Body of pancreas (tissue), 4 donors: ENCODE results near the gene NOC2L. TPM values are rescaled to one million over a fixed set of nuclear protein-coding genes. Genes with fewer than 3 reads are reported as not detected.

Experiments
- ATAC-seq: fragments of 150-250 bp; one replicate; pipeline ENCODE4 v1.9.1; 2016
- DNase-seq, 4 donors: peaks; one replicate each; pipeline ENCODE4 v3.0.0-alpha.2; 2019
- H3K27ac ChIP-seq, 4 donors: fragments of 200-600 bp; sonication (generic); 1 replicate in 3 of 4; 2 replicates in 1 of 4; pipeline versions ENCODE4 v1.5.1 to v1.6.1; 2016 to 2019; ENCODE audit warnings: mild to moderate bottlenecking in 1 of 4, mixed read lengths in 1 of 4, moderate library complexity in 1 of 4
- H3K27me3 ChIP-seq, 2 donors: fragments of 200-600 bp; sonication (generic); one replicate each; pipeline ENCODE4 v1.6.0; 2016; ENCODE audit warnings: mild to moderate bottlenecking in 1 of 2
- H3K36me3 ChIP-seq, 2 donors: fragments of 200-600 bp; sonication (generic); replicated peaks in 1 of 2; 2 replicates each; pipeline ENCODE4 v1.5.1; 2016; ENCODE audit warnings: low read depth in 2 of 2; ENCODE audit not compliant: insufficient read depth in 1 of 2
- H3K4me1 ChIP-seq: fragments of 200-600 bp; sonication (generic); one replicate; pipeline ENCODE4 v1.6.0; 2016
- H3K4me3 ChIP-seq, 2 donors: fragments of 200-600 bp; sonication (generic); 1 replicate in 1 of 2; 2 replicates in 1 of 2; pipeline ENCODE4 v1.5.1; 2016 to 2019
- H3K9me3 ChIP-seq, 3 donors: fragments of 200-600 bp; sonication (generic); 1 replicate in 2 of 3; 2 replicates in 1 of 3; pipeline ENCODE4 v1.5.1; 2016
- CTCF ChIP-seq, 7 experiments: fragments of 450-650 bp in 4 of 7; fragments of 200-600 bp in 3 of 7; sonication (generic) in 3 of 7; IDR thresholded peaks; one replicate each; pipeline ENCODE4 v1.5.1; 2016 to 2019; ENCODE audit warnings: antibody characterized with exemption in 7 of 7
- POLR2A ChIP-seq, 3 donors: fragments of 450-650 bp; IDR thresholded peaks; one replicate each; pipeline ENCODE4 v1.6.1; 2016; ENCODE audit warnings: antibody characterized with exemption in 3 of 3, mild to moderate bottlenecking in 2 of 3
- WGBS, 2 donors: methylation state at CpG; one replicate each; pipeline ENCODE4 v1.1.5; 2017; 5-methylcytosine and 5-hydroxymethylcytosine counted together
- intact Hi-C: fragments of 100-400 bp; cut with DNase I; formaldehyde crosslinking; loops from one replicate; pipeline ENCODE4 v1.15.1; 2023
- total RNA-seq, 2 donors: library from RNA; depleted of rRNA; stranded (reverse); fragments of >200 nt; gene quantifications; one replicate each; pipeline ENCODE4 v1.1.0, GENCODE V29; 2016

Gene NOC2L
- total RNA-seq, 2 donors from 2014 or later: 30.6 to 32.3 TPM

- Histone ChIP-seq H3K27me3 (peaks cover 0 to 16% of the 10 kb centered on the region in 2 donors), H3K9me3 (no peaks in the 10 kb centered on the region), H3K27ac (no peak overlapping the region), H3K4me1 (peaks cover 61% of the 10 kb centered on the region), H3K4me3 (no peak overlapping the region), H3K36me3 (no peaks in the 10 kb centered on the region)
- 23 to 55% methylated on average over 17 to 36 of the region's 38 CpGs for WGBS, 2 donors
- intact Hi-C loops: no loop called here
- TF ChIP-seq CTCF (IDR thresholded peaks at IDR 0.05) (peak; percentile 20 to 75 (median 60)), POLR2A (IDR thresholded peaks at IDR 0.05) (no peak)
- ATAC-seq: peak; percentile 69
- DNase-seq: peak; percentile 61 to 78 (median 71)
Observed at GRCh38 chr1:921011-921837, 37.8 kb downstream of the NOC2L start.

- Histone ChIP-seq H3K27me3 (peaks cover 0 to 9% of the 10 kb centered on the region in 2 donors), H3K9me3 (no peaks in the 10 kb centered on the region), H3K27ac (no peak overlapping the region), H3K4me3 (no peak overlapping the region), H3K4me1 (peaks cover 60% of the 10 kb centered on the region), H3K36me3 (no peaks in the 10 kb centered on the region)
- ATAC-seq: no peak
- TF ChIP-seq CTCF (IDR thresholded peaks at IDR 0.05): no peak
- TF ChIP-seq POLR2A (IDR thresholded peaks at IDR 0.05): no peak
- 1 to 9% methylated on average over 9 to 13 of the region's 13 CpGs for WGBS, 2 donors
- intact Hi-C loops: no loop called here
- DNase-seq: no peak
Observed at GRCh38 chr1:920521-920920, 38.5 kb downstream of the NOC2L start.

GRCh38 chr1:920010-920409 is 39.0 kb downstream of the NOC2L start:
- WGBS, 2 donors: 28 to 60% methylated on average over 2 to 22 of the region's 23 CpGs
- DNase-seq (peak in 2 of 4 donors; percentile 49 to 51), ATAC-seq (no peak)
- peaks cover 0 to 7% of the 10 kb centered on the region in 2 donors for H3K27me3 ChIP-seq
- no peak for TF ChIP-seq CTCF (IDR thresholded peaks at IDR 0.05)
- no peak for TF ChIP-seq POLR2A (IDR thresholded peaks at IDR 0.05)
- H3K36me3 ChIP-seq: no peaks in the 10 kb centered on the region
- peaks cover 56% of the 10 kb centered on the region for H3K4me1 ChIP-seq
- H3K4me3 ChIP-seq: no peak overlapping the region
- H3K9me3 ChIP-seq: no peaks in the 10 kb centered on the region
- intact Hi-C loops: no loop called here
- H3K27ac ChIP-seq: no peak overlapping the region

GRCh38 chr1:919271-919872 is 39.7 kb downstream of the NOC2L start:
- ATAC-seq (no peak), DNase-seq (peak in 1 of 4 donors; percentile 8)
- Histone ChIP-seq H3K36me3 (no peaks in the 10 kb centered on the region), H3K27me3 (peaks cover 0 to 2% of the 10 kb centered on the region in 2 donors), H3K9me3 (no peaks in the 10 kb centered on the region), H3K27ac (no peak overlapping the region), H3K4me3 (no peak overlapping the region), H3K4me1 (peaks cover 50% of the 10 kb centered on the region)
- 58 to 68% methylated on average over 23 to 29 of the region's 29 CpGs for WGBS, 2 donors
- intact Hi-C loops: no loop called here
- TF ChIP-seq POLR2A (IDR thresholded peaks at IDR 0.05): no peak
- TF ChIP-seq CTCF (IDR thresholded peaks at IDR 0.05): no peak
